Activated naive CD8-positive, alpha-beta T cell treated with anti-CD3 and anti-CD28 coated beads, Interleukin-2, amount 50 U/mL, for 16 hours (primary cell): ENCODE measurements around the gene TFEB.

Experiments used
- DNase-seq: peaks from one replicate; pipeline ENCODE4 v3.0.0-alpha.2; 2020; ENCODE audit warnings: low read depth, low spot score

The TFEB gene

GRCh38 chr6:41723530-41724227 is 11.7 kb downstream of the TFEB start:
- DNase-seq, result no peak

DNA sequence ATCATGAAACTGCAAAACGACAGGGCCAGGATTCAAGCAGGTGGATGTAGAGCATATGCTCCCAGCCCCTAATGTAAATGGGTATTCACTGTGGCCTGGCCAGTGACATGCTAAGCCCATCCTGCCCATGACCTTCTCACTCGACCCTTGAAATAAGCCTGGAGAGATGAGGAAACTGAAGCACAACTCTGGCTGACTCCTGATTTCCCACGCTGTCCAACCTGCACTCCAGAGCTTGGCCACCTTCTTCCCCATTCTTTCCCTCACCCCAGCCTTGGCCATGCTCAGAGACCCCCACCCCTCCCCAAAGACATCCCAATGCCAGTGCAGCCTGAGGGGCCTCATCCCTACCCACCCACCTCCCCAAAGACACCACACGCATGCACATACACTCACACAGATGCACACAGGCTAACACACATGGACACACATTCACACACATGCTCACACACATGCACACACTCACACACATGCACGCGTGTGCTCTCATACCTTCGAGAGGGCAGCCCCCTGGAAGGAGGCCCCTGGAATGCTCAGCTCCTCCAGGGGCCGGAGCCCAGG is 12.4 kb downstream of the TFEB start:
- no peak for DNase-seq

- DNase-seq, result no peak
Measured at GRCh38 chr6:41721414-41721813, 14.0 kb downstream of the TFEB start.

DNA sequence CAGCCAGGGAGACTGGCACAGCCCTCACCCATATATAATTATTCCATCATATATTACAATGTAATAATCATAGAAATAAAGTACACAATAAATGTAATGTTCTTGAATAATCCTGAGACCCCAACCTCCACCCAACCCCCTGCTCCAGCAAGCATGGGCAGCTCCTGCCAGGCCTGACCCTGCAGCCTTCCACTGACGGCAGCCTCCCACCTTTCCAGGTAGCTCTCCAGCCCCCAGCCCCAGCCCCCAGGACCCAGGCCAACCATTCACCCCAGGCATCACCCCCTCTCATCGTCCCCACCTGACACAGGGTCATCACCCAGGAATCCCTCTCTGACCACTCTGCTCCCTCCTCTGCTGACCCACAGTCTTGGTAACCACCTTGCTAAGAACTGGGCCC is 14.6 kb downstream of the TFEB start:
- no peak for DNase-seq

DNA sequence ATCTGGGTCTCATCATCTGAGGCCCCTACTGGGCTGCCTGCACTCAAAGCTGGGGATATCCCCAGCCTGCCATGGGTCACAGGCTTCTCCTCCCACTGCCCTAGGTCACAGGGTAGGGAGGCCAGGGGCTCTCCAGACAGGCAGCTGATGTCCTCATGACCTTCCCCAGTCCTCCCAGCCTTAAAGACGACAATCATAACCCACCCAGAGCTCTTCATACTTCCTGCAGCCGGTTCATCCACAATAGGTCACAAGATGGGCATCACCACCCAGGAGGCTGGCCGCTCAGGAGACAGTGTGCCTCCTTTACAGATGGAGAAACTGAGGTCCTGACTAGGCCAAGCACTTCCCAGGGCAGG is 15.2 kb downstream of the TFEB start:
- no peak for DNase-seq

- DNase-seq, result no peak
Measured at GRCh38 chr6:41719436-41720261, 15.8 kb downstream of the TFEB start.

DNA sequence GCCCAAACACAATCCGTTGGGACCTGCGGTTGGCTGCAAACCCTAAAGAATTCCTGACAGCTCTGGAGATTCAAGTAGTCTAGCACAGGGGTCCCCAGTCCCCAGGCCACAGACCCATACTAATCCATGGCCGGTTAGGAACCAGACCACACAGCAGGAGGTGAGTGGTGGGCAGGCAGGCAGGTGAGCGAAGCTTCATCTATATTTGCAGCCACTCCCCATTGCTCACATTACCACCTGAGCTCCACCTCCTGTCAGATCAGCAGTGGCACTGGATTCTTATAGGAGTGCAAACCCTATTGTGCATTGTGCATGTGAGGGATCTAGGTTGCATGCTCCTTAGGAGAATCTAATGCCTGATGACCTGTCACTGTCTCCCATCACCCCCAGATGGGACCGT is 16.6 kb downstream of the TFEB start:
- no peak for DNase-seq

- no peak for DNase-seq
Measured at GRCh38 chr6:41717392-41717736, 18.0 kb downstream of the TFEB start.

DNA sequence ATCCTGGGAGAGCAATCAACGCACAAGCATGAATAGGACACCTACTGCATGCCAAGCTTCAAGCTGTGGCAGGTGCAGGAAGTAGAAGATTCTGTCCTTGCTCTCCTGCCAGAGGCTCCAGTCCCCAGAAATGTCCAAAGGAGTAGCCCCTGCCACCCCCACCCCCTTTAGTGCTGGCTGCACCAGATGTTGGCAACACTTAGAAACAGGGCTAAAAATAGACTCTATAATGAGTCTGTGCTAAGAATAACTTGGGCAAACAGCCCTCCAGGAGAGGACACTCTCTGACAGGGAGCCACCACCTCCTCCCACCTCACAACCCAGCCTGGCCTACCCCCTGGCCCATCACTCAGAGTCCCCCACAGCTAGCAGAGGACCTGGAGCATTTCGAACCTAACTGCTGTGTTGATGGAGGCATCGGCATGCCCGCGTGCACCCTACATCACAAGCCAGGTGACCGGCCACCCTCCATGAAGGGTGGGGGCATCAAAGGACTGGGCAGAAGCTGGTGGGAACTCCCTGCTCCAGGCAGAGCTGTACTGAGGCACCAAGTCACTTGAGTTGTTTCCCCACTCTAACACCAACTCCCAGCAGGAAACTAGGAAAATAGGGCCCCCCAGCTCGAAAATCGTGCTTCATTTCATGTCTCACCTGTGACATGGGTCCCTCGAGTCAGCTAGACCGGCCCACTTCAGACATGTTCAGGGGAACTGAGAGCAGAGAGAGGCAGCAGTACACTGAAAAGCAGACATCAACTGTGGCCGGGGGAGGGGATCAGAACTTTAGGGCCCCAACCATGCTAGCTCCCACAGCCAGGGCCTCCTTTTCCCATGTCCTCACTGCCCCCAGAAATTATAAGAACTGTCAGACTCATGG is 18.7 kb downstream of the TFEB start:
- DNase-seq, result no peak

DNA sequence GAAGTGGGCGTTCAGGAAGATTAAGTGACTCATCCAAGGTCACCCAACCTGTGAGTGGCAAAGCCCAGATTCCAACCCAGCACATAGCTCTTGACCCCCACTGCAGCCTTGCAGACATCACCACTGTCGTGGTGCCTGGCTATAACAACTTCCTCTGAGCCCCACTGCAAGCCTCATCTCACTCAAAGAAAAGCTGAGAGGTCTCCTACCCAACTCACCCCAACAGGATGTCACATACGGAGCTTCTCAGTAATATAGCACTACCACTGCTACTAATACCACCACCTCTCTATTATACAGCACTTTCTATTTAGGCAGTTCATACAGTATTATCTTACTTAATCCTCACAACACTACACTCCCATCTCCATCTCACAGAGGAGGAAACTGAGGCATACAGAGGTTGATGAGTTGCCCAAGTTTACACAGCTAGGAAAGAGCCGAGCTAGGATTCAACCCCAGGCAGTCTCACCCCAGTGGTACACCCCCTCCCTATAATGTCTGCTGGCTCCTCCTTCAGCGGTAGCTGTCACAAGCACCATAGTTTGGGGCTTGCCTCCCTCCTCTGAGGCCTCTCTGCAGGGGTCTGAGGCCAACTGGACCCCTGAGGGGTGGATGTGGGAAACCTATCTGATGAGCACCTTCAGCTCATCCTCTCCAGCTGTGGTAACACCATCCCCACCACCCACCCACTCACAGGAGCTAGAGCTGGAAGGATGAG is 19.5 kb downstream of the TFEB start:
- DNase-seq, result no peak

DNA sequence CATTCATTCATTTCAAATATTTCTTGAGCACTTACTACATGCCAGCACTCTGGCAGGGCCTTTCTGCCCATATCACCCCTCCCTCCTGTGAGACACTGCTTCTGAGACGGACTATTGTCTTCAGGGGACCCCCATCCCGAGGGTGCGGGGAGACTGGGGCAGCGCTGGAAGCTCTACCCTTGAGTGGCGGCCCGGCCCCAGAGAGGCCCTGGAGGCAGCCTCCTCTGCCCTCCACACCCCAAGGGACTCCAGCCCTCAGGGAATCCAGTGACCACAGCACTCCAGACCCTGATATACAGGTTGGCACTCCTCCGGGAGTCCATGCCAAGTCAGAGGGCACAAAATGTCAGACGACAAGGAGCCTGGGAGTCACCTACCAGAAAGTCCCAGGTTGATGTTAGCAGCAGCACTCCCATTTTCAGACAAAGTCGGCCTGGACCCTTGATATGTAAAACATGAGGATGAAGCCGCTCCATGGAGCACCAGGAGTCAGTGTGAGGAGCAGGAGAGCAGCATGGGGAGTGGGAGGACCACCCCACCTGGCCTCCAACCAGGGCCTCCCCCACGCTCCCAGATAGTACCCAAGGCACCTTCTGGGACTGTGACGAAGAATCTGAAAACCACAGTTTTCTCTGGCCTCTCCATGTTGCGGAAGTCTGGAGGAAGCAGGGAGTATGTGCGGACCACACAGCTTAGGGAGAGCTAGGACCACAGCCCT is 20.7 kb downstream of the TFEB start:
- DNase-seq, result no peak

- no peak for DNase-seq
Measured at GRCh38 chr6:41713650-41714291, 21.6 kb downstream of the TFEB start.

- no peak for DNase-seq
Measured at GRCh38 chr6:41713159-41713649, 22.2 kb downstream of the TFEB start.

GRCh38 chr6:41712651-41713103 is 22.7 kb downstream of the TFEB start:
- DNase-seq, result no peak

DNA sequence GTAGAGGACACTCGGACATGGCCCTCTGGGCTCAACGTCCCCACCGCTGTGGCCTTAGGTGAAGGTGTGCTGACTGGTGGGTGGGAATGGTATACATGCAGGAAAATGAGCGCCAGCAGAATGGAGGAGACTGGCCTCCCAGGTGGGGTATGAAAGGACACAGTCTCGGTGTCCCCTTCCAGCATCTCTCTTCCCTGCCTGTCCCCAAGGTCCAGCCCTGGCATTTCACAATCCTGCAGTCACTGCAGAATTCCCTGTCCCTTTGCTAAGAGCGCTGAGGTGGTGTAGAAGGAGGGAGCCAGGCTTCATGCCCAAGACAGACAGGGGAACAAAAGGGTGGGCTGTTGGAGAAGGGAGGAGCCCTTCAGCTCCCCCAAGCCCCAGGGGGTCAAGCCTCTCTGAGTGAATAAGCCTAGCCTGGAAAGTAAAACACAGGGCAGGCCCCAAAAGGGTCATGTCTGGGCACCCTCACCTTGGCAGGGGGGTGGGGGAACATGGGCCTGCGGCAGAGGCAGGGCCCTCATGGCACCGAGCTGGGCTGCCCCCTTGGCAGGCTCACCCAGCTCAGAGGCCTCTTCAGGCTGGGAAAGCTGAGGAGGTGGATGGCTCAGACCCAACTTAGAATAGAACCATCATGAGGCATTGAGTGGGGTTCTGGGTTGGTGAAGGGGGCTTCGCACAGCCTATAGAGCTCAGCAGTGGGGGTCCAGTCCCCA is 23.9 kb downstream of the TFEB start:
- no peak for DNase-seq

DNA sequence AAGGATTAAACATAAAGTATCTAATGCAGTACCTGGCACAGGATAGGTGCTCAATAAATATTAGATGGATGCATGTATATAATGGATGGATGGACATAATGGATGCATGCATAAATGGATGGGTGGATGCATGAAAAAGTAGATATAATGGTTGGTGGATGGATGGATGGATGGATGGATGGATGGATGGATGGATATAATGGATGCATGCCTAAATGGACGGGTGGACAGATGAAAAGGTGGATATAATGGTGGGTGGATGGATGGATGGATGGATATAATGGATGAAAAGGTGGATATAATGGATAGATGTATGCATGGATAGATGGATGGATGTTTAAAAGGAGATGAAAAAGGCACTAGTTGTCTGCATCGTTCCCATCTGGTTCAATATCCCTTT is 26.0 kb downstream of the TFEB start:
- DNase-seq, result no peak

GRCh38 chr6:41708856-41709255 is 26.6 kb downstream of the TFEB start:
- DNase-seq, result no peak

- DNase-seq, result no peak
Measured at GRCh38 chr6:41707565-41708200, 27.7 kb downstream of the TFEB start.
